NOMO-1 treated with dmso at 0.1 percent for 144 hours (cell line): ENCODE data around the gene TMEM11.

Source experiments
- DNase-seq: peaks from one replicate; lab custom pipeline; 2025; ENCODE audit not compliant: unreplicated experiment; lab: John Stamatoyannopoulos, UW

The TMEM11 gene

GRCh38 chr17:21214015-21214776 lies at the start of gene TMEM11:
TMEM11 (minus strand) TSS chr17:21214161; CDS start chr17:21214152, 9 bp downstream.
- peak; percentile 93 for DNase-seq

- DNase-seq: no peak
Observed at GRCh38 chr17:21263376-21263775, 49.4 kb upstream of the TMEM11 start.

GRCh38 chr17:21262259-21262993 lies 48.5 kb upstream of the TMEM11 start:
- DNase-seq: no peak

GRCh38 chr17:21258593-21258992 lies 44.6 kb upstream of the TMEM11 start:
- peak; percentile 34 for DNase-seq

- DNase-seq: no peak
Observed at GRCh38 chr17:21253646-21254441, 39.9 kb upstream of the TMEM11 start.

- peak; percentile 76 for DNase-seq
Observed at GRCh38 chr17:21252796-21253645, 39.1 kb upstream of the TMEM11 start, which contains the start of gene NATD1. NATD1 (minus strand) TSS chr17:21253410; CDS start chr17:21253264, 146 bp downstream.

GRCh38 chr17:21252289-21252795 lies 38.4 kb upstream of the TMEM11 start:
- DNase-seq: no peak

GRCh38 chr17:21251337-21252010 lies 37.5 kb upstream of the TMEM11 start:
- DNase-seq: no peak

- no peak for DNase-seq
Observed at GRCh38 chr17:21250854-21251253, 36.9 kb upstream of the TMEM11 start.

GRCh38 chr17:21249920-21250703 lies 36.2 kb upstream of the TMEM11 start:
- no peak for DNase-seq

GRCh38 chr17:21249086-21249795 lies 35.3 kb upstream of the TMEM11 start:
- no peak for DNase-seq

- no peak for DNase-seq
Observed at GRCh38 chr17:21248500-21248899, 34.5 kb upstream of the TMEM11 start.

- DNase-seq: no peak
Observed at GRCh38 chr17:21247552-21248258, 33.7 kb upstream of the TMEM11 start.

- no peak for DNase-seq
Observed at GRCh38 chr17:21246698-21247097, 32.7 kb upstream of the TMEM11 start.

- DNase-seq: no peak
Observed at GRCh38 chr17:21245639-21246084, 31.7 kb upstream of the TMEM11 start.

GRCh38 chr17:21243516-21244303 lies 29.7 kb upstream of the TMEM11 start:
- DNase-seq: no peak
